Measurements from ENCODE around the gene CACHD1.

GRCh38 chr1:64537942-64538341 lies 68.0 kb downstream of the CACHD1 start:
- TF ChIP-seq POLR2A (IDR thresholded peaks at IDR 0.05; ENCODE audit: low read length) (no peak), GATA1 (IDR thresholded peaks at IDR 0.05; ENCODE audit: low read depth, low read length) (no peak)

All from erythroblast (primary cell).